Peyer's patch (tissue), 4 donors: ENCODE measurements around the gene ILF3. TPM values are rescaled to one million over a fixed set of nuclear protein-coding genes. Genes with fewer than 3 reads are reported as not detected.

Source experiments
- DNase-seq, 3 donors: peaks; one replicate each; pipeline ENCODE4 v3.0.0-alpha.2; 2017 to 2019
- H3K27ac ChIP-seq, 4 donors: fragments of 200-600 bp; sonication (generic); one replicate each; pipeline ENCODE4 v1.5.1; 2016 to 2019
- H3K27me3 ChIP-seq, 2 donors: fragments of 200-600 bp; sonication (generic); one replicate each; pipeline ENCODE4 v1.5.1; 2019
- H3K36me3 ChIP-seq, 3 donors: fragments of 200-600 bp; sonication (generic); one replicate each; pipeline ENCODE4 v1.5.1; 2016 to 2019
- H3K4me1 ChIP-seq, 4 donors: fragments of 200-600 bp; sonication (generic); one replicate each; pipeline ENCODE4 v1.5.1; 2016 to 2019
- H3K4me3 ChIP-seq, 4 donors: fragments of 200-600 bp; sonication (generic); 1 replicate in 3 of 4; 2 replicates in 1 of 4; pipeline ENCODE4 v1.5.1; 2016 to 2019; ENCODE audit warnings: mild to moderate bottlenecking in 1 of 4
- H3K9me3 ChIP-seq, 4 donors: fragments of 200-600 bp; sonication (generic); one replicate each; pipeline ENCODE4 v1.5.1; 2016 to 2019; ENCODE audit warnings: mild to moderate bottlenecking in 1 of 4
- POLR2A ChIP-seq, 2 donors: fragments of 450-650 bp; IDR thresholded peaks; one replicate each; pipeline ENCODE4 v1.5.1; 2017; ENCODE audit warnings: antibody characterized with exemption in 2 of 2, mild to moderate bottlenecking in 2 of 2, moderate library complexity in 2 of 2
- total RNA-seq, 4 donors: library from RNA; depleted of rRNA; stranded (reverse); fragments of >200 nt; gene quantifications; one replicate each; pipeline ENCODE4 v1.1.0, GENCODE V29; 2016
- TF ChIP-seq, protein P1 (sequence below), 6 experiments: fragments of 450-650 bp in 4 of 6; fragments of 200-600 bp in 2 of 6; sonication (generic) in 1 of 6; IDR thresholded peaks; one replicate each; pipeline ENCODE4 v1.5.1; 2017 to 2019; ENCODE audit warnings: antibody characterized with exemption in 6 of 6, mild to moderate bottlenecking in 3 of 6, moderate library complexity in 1 of 6

The ILF3 gene
- total RNA-seq, 4 donors from 2014 or later = 73.4 to 227 (median 139) TPM

DNA sequence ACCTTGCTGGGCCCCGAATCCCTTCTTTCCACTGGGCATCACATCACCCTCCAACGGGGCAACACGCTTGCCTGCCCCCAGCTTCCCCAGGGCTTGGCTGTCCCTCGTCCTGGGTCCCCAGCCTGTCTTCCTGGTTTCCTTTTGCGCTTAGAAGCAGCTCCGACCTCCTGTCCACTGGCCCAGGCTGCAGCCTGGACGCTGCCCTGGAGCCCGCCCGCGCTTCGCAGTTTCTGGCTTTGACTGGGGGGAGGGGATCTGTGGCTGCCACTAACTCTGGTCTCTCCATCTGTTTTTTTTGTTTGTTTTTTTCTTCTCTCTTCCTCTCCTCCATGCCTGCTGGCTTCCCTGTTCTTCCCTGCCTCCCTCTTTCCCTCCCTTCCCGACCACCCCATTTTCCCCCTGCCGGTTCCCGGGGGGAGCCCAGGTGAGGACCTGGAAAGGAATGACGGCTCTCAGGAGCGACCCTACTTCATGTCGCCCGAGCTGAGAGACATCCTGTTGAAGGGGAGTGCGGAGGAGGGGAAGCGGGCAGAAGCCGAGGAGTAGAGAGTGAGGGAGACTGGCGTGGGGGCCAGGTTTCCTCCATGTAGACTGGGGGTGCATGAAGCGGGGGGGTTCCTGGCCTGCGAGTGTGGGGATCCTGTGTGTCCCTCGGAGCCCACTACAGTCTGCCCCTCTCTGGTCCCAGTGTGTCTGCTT lies 11.5 kb upstream of the ILF3 start:
- DNase-seq = no peak
- Histone ChIP-seq H3K36me3 (peaks cover 0 to 50% (median 0%) of the 10 kb centered on the region in 3 donors), H3K27me3 (no peaks in the 10 kb centered on the region), H3K9me3 (no peaks in the 10 kb centered on the region), H3K4me3 (no peak overlapping the region), H3K27ac (no peak overlapping the region), H3K4me1 (peaks cover 0 to 33% (median 7%) of the 10 kb centered on the region in 4 donors)
- TF ChIP-seq, protein P1, sequence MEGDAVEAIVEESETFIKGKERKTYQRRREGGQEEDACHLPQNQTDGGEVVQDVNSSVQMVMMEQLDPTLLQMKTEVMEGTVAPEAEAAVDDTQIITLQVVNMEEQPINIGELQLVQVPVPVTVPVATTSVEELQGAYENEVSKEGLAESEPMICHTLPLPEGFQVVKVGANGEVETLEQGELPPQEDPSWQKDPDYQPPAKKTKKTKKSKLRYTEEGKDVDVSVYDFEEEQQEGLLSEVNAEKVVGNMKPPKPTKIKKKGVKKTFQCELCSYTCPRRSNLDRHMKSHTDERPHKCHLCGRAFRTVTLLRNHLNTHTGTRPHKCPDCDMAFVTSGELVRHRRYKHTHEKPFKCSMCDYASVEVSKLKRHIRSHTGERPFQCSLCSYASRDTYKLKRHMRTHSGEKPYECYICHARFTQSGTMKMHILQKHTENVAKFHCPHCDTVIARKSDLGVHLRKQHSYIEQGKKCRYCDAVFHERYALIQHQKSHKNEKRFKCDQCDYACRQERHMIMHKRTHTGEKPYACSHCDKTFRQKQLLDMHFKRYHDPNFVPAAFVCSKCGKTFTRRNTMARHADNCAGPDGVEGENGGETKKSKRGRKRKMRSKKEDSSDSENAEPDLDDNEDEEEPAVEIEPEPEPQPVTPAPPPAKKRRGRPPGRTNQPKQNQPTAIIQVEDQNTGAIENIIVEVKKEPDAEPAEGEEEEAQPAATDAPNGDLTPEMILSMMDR (IDR thresholded peaks at IDR 0.05) = no peak
- no peak for TF ChIP-seq POLR2A (IDR thresholded peaks at IDR 0.05)

DNA sequence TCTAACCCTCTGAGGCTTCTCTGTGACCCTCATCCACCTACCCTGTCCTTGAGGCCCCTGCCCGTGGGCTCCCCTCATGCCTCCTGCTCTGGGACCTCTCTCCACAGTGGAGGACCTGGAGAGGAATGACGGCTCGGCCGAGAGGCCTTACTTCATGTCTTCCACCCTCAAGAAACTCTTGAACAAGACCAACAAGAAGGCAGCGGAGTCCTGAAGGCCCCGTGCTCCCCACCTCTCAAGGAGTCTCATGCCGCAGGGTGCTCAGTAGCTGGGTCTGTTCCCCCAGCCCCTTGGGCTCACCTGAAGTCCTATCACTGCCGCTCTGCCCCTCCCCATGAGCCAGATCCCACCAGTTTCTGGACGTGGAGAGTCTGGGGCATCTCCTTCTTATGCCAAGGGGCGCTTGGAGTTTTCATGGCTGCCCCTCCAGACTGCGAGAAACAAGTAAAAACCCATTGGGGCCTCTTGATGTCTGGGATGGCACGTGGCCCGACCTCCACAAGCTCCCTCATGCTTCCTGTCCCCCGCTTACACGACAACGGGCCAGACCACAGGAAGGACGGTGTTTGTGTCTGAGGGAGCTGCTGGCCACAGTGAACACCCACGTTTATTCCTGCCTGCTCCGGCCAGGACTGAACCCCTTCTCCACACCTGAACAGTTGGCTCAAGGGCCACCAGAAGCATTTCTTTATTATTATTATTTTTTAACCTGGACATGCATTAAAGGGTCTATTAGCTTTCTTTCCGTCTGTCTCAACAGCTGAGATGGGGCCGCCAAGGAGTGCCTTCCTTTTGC lies 10.8 kb upstream of the ILF3 start:
- Histone ChIP-seq H3K36me3 (peaks cover 0 to 42% (median 0%) of the 10 kb centered on the region in 3 donors), H3K4me1 (peaks cover 0 to 33% (median 7%) of the 10 kb centered on the region in 4 donors), H3K4me3 (no peak overlapping the region), H3K27ac (peak overlapping the region in 3 of 4 donors; percentile 11 to 31 (median 17)), H3K9me3 (no peaks in the 10 kb centered on the region), H3K27me3 (no peaks in the 10 kb centered on the region)
- DNase-seq = peak in 1 of 3 donors; percentile 53
- no peak for TF ChIP-seq POLR2A (IDR thresholded peaks at IDR 0.05)
- TF ChIP-seq, protein P1 (IDR thresholded peaks at IDR 0.05) = no peak

DNA sequence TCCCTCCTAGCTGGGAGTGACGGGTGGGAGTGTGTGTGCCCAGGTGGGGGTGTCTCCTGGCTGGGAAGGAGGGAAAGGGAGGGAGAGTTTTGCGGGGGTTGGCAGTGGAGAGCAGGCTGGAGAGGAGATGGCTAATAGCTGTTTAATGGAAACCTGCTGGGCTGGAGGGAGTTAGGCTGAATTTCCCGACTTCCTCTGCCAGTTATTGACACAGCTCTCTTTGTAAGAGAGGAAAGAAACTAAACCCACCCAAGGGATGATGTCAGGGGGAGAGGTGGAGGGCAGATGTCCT lies 10.2 kb upstream of the ILF3 start:
- DNase-seq = no peak
- TF ChIP-seq POLR2A (IDR thresholded peaks at IDR 0.05) = no peak
- TF ChIP-seq, protein P1 (IDR thresholded peaks at IDR 0.05) = no peak
- no peaks in the 10 kb centered on the region for H3K9me3 ChIP-seq
- H3K36me3 ChIP-seq = peaks cover 0 to 38% (median 0%) of the 10 kb centered on the region in 3 donors
- H3K4me3 ChIP-seq = no peak overlapping the region
- peaks cover 0 to 32% (median 7%) of the 10 kb centered on the region in 4 donors for H3K4me1 ChIP-seq
- H3K27me3 ChIP-seq = no peaks in the 10 kb centered on the region
- H3K27ac ChIP-seq = peak overlapping the region; percentile 6 to 59 (median 21)

DNA sequence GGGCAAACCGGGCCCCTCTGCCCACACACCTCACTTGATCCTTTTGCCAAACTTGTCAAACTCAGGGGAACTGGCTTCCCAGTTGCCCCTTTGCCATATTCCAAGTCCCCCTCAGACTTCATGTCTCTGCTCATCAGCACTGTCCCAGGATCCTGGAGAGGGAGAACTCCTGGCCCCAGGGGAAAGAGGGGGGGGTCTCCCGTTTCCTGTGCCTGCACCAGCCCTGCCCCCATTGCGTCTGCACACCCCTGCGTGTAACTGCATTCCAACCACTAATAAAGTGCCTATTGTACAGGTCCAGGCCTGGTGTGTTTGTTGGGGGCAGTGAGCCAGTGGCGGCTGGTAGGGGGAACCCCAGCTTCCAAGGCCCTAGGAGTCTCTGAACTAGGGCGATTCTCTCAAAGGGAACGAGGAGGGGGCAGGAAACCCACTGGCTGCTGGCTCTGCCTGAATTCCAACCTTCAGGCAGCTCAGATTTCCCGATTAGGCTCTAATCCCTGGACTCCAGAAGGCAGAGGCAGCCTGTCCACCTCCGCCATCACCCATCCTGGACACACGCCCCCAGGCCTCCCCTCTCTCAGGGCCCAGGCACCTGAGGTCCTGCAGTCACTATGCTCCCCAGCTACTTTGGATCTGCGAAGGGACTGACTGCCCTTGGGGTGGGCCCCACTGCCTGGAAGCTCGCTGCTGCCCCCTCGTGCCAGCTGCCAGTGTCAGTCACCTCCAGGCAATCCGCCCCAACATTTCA lies 9.7 kb upstream of the ILF3 start:
- Histone ChIP-seq H3K4me1 (peaks cover 0 to 27% (median 7%) of the 10 kb centered on the region in 4 donors), H3K9me3 (no peaks in the 10 kb centered on the region), H3K36me3 (peaks cover 0 to 33% (median 0%) of the 10 kb centered on the region in 3 donors), H3K27ac (peak overlapping the region; percentile 6 to 59 (median 21)), H3K27me3 (no peaks in the 10 kb centered on the region), H3K4me3 (no peak overlapping the region)
- DNase-seq = peak; percentile 82 to 93 (median 91)
- TF ChIP-seq, protein P1 (IDR thresholded peaks at IDR 0.05) = peak; percentile 65 to 96 (median 94)
- TF ChIP-seq POLR2A (IDR thresholded peaks at IDR 0.05) = no peak

DNA sequence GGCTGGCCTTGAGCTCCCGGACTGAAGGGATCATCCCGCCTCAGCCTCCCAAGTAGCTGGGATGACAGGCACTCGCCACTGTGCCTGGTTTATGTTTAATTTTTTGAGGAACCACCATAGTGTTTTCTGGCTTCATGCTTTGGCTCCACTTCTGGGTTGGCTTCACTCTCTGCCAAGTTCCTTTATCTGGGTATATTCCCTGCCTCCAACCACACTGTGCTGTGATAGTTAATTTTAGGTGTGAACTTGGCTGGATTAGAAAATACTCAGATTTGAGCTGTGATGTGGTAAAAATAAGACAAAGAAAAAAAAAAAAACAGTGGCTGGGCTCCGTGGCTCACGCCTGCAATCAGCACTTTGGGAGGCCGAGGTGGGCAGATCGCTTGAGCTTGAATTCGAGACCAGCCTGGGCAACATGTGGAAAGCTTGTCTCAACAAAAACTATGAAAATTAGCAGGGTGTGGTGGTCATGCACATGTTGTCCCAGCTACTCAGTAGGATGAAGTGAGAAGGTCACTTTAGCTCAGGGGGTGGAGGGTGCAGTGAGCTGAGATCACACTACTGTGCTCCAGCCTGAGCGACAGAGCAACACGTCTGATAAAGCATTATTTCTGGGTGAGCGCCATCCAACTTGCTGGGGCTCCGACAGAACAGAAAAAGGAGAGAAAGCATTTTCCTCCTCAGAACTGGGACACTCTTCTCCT lies 7.5 kb upstream of the ILF3 start:
- H3K27me3 ChIP-seq = no peaks in the 10 kb centered on the region
- no peak overlapping the region for H3K4me3 ChIP-seq
- H3K4me1 ChIP-seq = peaks cover 0 to 16% (median 7%) of the 10 kb centered on the region in 4 donors
- no peak for TF ChIP-seq POLR2A (IDR thresholded peaks at IDR 0.05)
- TF ChIP-seq, protein P1 (IDR thresholded peaks at IDR 0.05) = no peak
- peaks cover 0 to 17% (median 0%) of the 10 kb centered on the region in 3 donors for H3K36me3 ChIP-seq
- no peak overlapping the region for H3K27ac ChIP-seq
- no peak for DNase-seq
- no peaks in the 10 kb centered on the region for H3K9me3 ChIP-seq
